Endothelial cell of umbilical vein (primary cell): ENCODE results near the gene NAA11.

Experiments used
- EZH2 ChIP-seq: IDR thresholded peaks from 2 replicates; pipeline ENCODE4 v1.6.1; 2012; ENCODE audit warnings: borderline replicate concordance, low read depth, mild to moderate bottlenecking, moderate library complexity, low read length, inconsistent platforms; ENCODE audit not compliant: severe bottlenecking
- POLR2A ChIP-seq: IDR thresholded peaks from 2 replicates; pipeline ENCODE4 v1.6.1; 2012; ENCODE audit warnings: low read depth, mild to moderate bottlenecking, control low read depth, low read length
- POLR2AphosphoS5 ChIP-seq: IDR thresholded peaks from 2 replicates; pipeline ENCODE4 v1.6.1; 2012; ENCODE audit warnings: low read depth, mild to moderate bottlenecking, control low read depth, low read length, moderate library complexity; ENCODE audit not compliant: insufficient read depth
- TF ChIP-seq, protein P1 (sequence below), 2 donors: IDR thresholded peaks; 1 replicate in 1 of 2; 2 replicates in 1 of 2; pipeline ENCODE4 v1.5.1; 2011; ENCODE audit warnings: low read length in 2 of 2, mild to moderate bottlenecking in 2 of 2, moderate library complexity in 2 of 2, control low read depth in 1 of 2, inconsistent platforms in 1 of 2, low read depth in 1 of 2; ENCODE audit not compliant: insufficient read depth in 1 of 2; ENCODE audit errors: extremely low read depth in 1 of 2

DNA sequence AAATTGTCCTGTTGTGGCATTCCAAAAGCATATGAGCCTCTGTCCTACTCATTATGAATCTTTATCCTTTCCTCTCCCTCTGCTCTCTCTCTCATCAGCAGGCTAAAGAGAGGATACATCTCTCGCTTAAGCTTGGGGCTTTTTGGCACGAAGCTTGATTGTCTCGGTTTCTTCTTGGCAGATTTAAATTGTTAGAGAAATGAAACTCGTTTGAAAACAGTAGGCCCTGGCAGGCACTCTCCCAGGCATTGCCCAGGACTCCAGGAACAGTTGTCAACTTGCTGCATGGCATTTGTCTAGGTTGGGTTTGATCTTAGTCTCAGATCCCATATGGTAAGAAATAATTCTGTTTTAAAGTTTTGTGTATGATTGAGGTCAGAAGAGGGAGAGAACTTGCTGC lies 35.5 kb downstream of the NAA11 start:
- no peak for TF ChIP-seq POLR2A
- TF ChIP-seq, protein P1, sequence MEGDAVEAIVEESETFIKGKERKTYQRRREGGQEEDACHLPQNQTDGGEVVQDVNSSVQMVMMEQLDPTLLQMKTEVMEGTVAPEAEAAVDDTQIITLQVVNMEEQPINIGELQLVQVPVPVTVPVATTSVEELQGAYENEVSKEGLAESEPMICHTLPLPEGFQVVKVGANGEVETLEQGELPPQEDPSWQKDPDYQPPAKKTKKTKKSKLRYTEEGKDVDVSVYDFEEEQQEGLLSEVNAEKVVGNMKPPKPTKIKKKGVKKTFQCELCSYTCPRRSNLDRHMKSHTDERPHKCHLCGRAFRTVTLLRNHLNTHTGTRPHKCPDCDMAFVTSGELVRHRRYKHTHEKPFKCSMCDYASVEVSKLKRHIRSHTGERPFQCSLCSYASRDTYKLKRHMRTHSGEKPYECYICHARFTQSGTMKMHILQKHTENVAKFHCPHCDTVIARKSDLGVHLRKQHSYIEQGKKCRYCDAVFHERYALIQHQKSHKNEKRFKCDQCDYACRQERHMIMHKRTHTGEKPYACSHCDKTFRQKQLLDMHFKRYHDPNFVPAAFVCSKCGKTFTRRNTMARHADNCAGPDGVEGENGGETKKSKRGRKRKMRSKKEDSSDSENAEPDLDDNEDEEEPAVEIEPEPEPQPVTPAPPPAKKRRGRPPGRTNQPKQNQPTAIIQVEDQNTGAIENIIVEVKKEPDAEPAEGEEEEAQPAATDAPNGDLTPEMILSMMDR (IDR thresholded peaks at IDR 0.05; ENCODE audit: extremely low read depth in 1 of 2, insufficient read depth in 1 of 2, low read depth in 1 of 2, low read length in 2 of 2): no peak
- no peak for TF ChIP-seq POLR2AphosphoS5
- no peak for TF ChIP-seq EZH2
